A549 treated with Mapracorat at 1 μM for 4 hours (cell line): Measurements from ENCODE around the gene ADAM8. TPM values are rescaled to one million over a fixed set of nuclear protein-coding genes. Genes with fewer than 3 reads are reported as not detected.

ENCODE experiments used
- total RNA-seq: library from RNA; stranded (reverse); fragments of 200-300 nt; extraction: Qiagen RNA extraction; gene quantifications from 5 replicates; pipeline ENCODE4 v1.2.3, GENCODE V29; 2022

The ADAM8 gene
- 1.9 to 5.1 TPM (median 2.6 TPM) in 5 replicates for total RNA-seq

GRCh38 chr10:133276435-133277201 is at the start of gene ADAM8:
Gene ADAM8 (minus strand): TSS chr10:133276868. CDS start chr10:133276817, 51 bp downstream.

DNA sequence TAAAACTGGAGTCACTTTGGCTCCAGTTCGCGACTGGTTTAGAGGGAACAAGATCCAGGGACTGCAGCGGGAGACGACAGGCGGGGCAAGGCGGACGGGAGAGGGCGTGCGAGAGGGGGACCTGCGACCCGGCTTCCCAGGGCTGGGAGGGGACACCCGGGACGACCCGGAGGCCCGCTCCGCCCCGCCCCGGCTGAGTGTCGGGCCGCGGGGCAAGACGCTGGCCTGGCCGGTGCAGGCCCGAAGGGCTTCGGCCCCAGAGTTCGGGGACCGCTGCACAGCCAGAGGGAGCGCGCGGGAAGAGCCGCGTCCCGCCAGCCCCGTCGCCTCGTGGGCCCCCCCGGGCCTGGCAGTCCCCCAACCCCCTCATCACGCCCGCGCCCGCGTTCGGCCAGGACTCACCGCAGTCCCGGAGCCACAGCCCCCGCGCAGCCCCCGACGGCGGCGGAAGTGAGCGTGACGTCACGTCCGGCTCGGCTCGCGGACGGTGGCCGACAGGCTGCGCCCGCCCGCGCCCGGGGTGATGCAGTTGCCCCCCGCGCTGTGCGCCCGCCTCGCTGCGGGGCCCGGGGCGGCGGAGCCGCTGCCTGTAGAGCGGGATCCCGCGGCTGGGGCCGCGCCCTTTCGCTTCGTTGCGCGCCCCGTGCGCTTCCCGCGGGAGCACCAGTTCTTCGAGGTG is 31.9 kb upstream of the ADAM8 start, which contains the start of the genes TUBGCP2 and ZNF511:
TUBGCP2 (minus strand) TSS at position 452 of the 679 bp plus-strand sequence. CDS start 5,931 bp downstream, outside the sequence.
ZNF511 (plus strand) TSS at position 494 of the 679 bp plus-strand sequence; CDS start at position 524, 30 bp downstream.

DNA sequence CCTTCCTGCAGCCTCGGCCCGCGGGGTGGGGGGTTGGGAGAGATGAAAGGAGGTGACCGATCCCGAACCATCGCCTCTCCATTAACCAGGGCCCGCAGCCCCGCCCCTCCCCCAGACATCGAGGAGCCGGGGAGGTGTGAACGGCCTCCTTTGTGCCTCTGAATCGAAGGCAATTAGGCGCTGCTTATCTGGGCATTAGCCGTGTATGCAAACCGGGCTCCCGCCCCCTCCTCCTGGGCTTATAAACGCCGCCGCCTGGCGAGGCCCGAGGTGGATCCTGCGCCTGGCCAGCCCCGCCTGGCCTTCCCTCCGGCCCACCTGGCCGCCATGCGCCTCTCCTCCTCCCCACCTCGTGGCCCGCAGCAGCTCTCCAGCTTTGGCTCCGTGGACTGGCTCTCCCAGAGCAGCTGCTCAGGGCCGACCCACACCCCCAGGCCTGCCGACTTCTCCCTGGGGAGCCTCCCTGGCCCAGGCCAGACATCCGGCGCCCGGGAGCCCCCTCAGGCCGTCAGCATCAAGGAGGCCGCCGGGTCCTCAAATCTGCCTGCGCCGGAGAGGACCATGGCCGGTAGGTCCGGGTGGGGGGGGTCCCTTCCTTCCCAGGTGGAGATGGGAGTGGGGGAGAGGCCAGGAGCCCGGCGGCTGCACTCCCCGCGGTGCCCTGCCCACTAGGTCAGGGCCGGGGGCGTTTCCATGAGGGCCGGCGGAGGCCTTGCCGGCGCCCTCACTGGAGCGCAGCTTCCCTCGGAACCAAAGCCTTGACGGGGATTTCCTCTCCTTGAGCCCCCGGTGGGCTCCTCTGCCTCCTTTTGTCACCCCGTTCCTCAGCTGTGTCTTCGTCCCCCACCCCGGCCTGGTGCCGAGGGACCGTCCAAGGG is 38.8 kb downstream of the ADAM8 start, which contains the start of gene VENTX:
VENTX (plus strand) TSS at position 268 of the 878 bp plus-strand sequence; CDS start at position 328, 60 bp downstream.

DNA sequence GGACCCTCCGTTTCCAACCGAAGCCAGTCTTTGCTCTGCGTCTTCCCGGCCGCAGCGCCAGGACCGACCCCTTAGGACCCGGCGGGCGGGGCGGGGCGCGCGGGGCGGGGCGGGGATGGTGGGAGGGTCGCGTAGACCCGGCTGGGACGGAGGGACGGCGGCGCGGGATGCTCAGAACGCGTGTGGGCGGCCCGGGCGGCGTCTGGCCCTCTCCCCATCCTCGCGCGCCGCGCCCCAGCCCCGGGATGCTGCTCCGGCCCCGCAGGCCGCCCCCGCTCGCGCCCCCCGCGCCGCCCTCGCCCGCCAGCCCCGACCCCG is 46.7 kb downstream of the ADAM8 start, which contains the start of gene UTF1:
UTF1 (plus strand) TSS at position 174 of the 318 bp plus-strand sequence; CDS start at position 246, 72 bp downstream.

Other genes starting within 250 kb of the ADAM8 start
- gene ADGRA1, start 188.9 kb downstream of the ADAM8 start, total RNA-seq = 0.05 to 0.40 TPM (median 0.14 TPM) in 5 replicates
- gene KNDC1, start 116.6 kb downstream of the ADAM8 start, total RNA-seq = 0.77 to 1.9 TPM (median 1.3 TPM) in 5 replicates
- gene UTF1, start 46.7 kb downstream of the ADAM8 start, total RNA-seq = not detected in 5 replicates
- gene VENTX, start 39.0 kb downstream of the ADAM8 start, total RNA-seq = not detected in 5 replicates
- 31.3 to 45.9 TPM (median 44.9 TPM) in 5 replicates for gene TUBGCP2, start 32.0 kb upstream of the ADAM8 start, total RNA-seq
- gene ZNF511, start 32.0 kb upstream of the ADAM8 start, total RNA-seq = 62.5 to 73.0 TPM (median 70.9 TPM) in 5 replicates
- gene CALY, start 60.0 kb upstream of the ADAM8 start, total RNA-seq = 0.33 to 1.6 TPM (median 0.74 TPM) in 5 replicates
- gene PRAP1, start 70.5 kb upstream of the ADAM8 start, total RNA-seq = 0.18 TPM in 1 of 5 replicates, not detected in the others
- gene FUOM, start 81.2 kb upstream of the ADAM8 start, total RNA-seq = 14.3 to 17.4 TPM (median 16.3 TPM) in 5 replicates
- 126 to 155 TPM (median 146 TPM) in 5 replicates for gene ECHS1, start 96.5 kb upstream of the ADAM8 start, total RNA-seq
- 1.5 to 3.1 TPM (median 1.9 TPM) in 5 replicates for gene PAOX, start 102.4 kb upstream of the ADAM8 start, total RNA-seq
- 40.0 to 53.5 TPM (median 52.6 TPM) in 5 replicates for gene MTG1, start 117.3 kb upstream of the ADAM8 start, total RNA-seq
- gene SPRN, start 147.8 kb upstream of the ADAM8 start, total RNA-seq = 0.13 to 0.39 TPM (median 0.29 TPM) in 5 replicates
- 0.07 to 0.24 TPM (median 0.16 TPM) in 5 replicates for gene SCART1, start 177.1 kb upstream of the ADAM8 start, total RNA-seq